Measurements from ENCODE around the gene KIAA2012.
"Not testable (repeated sequence)": the region's sequence is repeated elsewhere in the genome, so short reads cannot be mapped to it uniquely, and the experiment has no call there.

KIAA2012 gene

DNA sequence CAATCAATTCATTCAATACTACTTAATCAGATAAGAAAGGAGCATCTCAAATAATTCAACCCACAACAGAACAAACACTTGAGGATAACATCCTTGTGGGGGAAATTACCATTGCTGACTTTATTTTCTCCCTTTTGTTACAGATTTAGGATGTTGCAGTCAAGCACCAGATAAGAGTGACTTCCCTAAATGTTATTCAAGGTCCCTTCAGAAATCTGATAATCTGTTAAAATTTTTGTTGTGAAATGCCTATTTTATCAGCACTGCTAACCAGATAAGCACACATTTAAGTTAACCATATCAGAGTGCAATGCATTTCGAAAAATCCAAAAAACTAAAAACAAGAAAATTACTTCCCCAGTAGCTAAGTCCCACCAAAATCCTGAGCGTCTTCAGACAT is 131.8 kb downstream of the KIAA2012 start:
- no peak for DNase-seq

DNA sequence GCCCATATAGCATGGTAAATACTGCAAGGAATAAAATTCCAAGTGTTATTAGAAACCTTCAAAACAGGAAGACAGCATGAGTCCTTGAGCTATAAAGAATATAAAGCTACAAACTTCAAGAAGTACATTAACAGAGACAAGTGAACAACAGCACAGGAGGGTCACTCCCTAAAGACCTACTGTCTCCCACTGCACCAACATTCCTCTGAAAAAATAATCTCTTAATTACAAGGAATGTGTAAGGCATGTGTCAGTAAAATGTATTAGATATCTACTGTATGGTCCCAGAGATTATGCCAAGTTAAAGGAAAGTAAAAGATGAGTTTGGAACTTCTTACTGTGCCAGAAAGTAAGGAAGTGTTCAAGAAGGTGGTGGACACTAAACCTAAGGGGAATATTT is 135.5 kb downstream of the KIAA2012 start:
- no peak for DNase-seq

DNA sequence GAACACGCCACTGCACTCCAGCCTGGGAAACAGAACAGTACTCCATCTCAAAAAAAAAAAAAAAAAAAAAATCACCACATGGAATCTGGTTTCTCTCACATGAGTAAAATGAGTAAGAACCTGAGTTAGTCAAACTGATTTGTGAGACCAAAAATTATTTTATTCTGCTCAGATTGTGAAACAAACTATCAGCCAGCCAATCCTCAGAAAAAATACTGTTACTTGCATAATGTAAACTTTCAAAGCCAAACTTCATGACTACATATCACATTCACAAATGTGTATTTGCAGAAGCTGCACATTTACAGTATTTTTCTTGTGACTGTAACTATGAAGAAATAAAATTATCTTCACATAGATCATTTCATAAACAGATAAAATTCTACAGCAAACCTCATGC is 142.1 kb downstream of the KIAA2012 start:
- no peak for DNase-seq

DNA sequence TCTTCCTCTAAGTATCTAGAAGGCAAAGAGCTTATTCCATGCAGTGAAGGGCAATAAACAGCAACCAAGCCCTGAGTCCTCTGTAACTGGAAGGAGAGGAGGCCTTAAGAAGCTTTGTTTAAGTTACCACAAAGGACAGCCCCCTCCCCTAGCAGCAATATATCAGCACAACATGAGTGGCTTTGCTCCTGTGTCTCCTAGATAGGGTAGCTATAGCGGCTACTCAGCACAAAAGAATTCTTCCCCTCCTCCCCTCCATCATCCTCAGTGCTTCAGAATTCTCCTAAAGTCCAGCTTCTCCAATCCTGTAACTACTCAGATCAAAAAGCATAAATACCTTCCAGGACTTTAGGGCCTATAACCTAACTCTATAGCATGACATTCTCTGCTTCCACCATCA is 148.8 kb downstream of the KIAA2012 start:
- DNase-seq: no peak

DNA sequence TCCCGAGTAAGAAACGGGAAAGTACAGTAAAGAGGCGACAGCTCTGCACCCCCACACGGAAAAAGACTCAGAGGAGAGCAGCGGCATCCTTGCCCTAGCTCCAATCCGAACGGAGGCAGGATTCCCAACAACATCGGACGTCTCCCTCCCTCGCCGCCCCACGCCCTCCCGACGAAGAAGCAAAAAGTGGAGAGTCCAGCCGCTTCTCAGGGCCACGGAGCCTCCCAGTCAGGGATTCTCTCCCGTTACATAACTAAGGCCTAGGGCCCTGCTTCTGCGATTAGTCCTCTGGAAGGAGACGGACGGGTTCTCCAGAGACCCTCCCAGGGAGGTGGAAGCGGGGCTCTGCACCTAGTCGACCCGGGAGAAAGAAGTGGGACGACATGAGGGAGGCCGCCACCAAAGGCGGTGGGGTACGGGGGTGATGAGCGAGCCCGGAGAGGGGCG is 164.8 kb downstream of the KIAA2012 start:
- DNase-seq: no peak

DNA sequence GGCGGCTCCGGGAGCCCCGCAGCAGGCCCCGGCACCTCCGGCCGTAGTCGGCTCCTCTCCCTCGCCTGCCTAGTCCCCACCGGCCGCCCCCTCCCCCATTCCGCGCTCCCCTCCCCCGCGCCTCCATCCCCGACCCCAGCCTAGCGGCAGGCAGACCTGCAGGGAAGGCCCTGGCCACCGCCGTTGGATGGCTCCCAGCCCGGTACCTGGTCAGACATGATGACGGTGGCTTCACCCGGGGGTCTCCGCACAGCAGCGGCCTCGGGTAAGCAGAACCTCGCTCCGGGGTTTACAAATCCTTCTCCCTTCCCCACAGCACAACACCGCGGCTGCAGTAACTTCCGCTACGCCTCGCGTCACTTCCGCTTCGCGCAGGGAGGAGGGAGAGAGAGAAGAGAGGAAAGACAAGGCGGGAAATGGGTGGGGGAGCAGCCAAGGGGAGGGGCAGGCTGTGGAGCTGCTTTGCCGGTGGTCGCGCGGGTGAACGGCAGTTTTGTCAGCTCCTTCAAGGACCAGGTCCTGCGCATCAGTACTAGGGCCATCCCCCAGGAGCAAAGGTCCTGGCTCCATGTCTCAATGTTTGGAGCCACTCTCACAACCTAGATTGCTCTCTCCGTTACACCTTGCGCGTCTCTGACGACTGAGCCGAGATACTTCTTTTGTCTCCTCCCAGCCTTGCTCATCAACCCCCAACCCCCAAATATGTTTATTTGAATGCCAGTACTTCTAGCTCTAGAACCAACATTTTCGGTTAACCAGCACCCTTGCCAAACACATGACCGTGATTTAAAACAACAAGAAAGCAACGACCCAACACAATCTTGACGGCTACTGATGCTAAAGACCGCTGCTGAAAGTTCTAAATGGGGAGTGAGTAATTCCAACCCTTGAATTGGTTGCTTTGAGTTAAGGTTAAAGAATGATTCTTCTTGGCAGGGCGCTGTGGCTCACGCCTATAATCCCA is 165.5 kb downstream of the KIAA2012 start, which contains the start of gene SUMO1:
Gene SUMO1 (minus strand): TSS at position 364 of the 964 bp plus-strand sequence. CDS start 146 bp downstream, at position 218.
- DNase-seq: peak; percentile 54

DNA sequence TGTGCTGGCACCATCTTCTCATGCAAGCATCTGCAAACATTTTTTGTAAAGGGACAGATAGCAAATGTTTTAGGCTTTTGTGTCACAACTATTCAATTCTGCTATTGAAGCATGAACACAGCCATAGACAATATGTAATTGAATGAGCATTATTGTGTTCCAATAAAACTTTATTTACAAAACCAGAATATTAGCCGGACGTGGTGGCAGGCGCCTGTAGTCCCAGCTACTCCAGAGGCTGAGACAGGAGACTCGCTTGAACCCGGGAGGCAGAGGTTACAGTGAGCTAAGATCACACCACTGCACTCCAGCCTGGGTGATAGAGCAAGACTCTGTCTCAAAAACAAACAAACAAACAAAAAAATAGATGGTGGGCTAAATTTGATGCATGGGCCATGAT is 174.7 kb downstream of the KIAA2012 start:
- not testable (repeated sequence) for DNase-seq

DNA sequence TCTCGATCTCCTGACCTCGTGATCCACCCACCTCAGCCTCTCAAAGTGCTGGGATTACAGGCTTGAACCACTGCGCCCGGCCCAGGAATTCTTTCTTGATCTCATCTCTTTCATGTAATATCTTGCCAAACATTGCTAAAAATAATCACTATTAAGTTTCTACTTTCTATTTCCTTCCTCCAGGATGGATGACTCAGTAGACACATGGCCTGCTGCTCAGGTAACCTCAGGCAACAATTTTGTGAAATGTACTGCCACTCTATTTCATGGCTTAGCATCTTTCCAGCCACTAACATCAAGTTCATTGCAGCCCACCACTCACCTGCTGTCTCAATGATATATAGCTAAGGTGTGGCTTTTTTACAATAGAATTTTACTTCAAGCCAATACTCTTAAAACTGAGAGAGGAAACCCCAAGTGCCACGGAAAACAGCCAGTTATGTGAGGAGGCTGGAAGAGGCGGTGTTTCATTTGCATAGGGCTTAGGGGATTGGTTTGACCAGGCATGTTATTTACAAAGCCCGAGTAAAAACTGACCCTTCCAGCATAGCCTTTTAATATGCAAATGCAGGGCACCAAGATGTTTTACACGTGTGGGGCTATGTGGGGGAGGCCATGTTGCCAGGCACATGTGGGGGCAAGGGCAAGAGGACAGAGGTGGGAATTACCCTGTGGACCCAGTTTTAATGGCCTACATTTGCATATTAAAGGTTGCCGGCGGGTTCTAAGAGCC is 176.6 kb downstream of the KIAA2012 start:
- no peak for DNase-seq

DNA sequence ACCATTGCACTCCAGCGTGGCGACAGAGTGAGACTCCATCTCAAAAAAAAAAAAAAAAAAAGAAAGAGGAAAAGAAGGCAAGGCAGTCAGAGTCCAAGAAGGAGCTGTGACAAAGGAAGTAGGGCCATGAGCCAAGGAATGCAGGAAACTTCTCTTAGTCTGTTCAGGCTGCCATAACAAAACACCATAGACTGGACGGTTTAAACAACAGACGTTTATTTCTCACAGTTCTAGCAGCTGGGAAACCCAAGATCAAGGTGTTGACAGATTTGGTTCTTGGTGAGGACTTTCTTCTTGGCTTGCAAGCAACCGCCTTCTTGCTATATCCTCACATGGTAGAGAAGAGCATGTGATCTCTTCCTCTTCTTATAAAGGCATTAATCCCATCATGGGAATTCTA is 178.4 kb downstream of the KIAA2012 start:
- DNase-seq: no peak
